PC-3 (cell line): Measurements from ENCODE around the gene SLC6A18. TPM values are rescaled to one million over a fixed set of nuclear protein-coding genes. Genes with fewer than 3 reads are reported as not detected.

Experiments
- ATAC-seq: fragments of 200-7000 bp; cut with Tn5 transposase; 2 replicates; pipeline ENCODE4 v1.9.1; 2020; ENCODE audit warnings: mild to moderate bottlenecking, moderate library complexity
- BruUV-seq: library from RNA; stranded (reverse); fragments of 400-500 nt; replicated peaks from 2 replicates; lab custom pipeline; 2021; lab: Mats Ljungman, UMichigan
- CTCF ChIA-PET: fragments of 300-600 bp; sonication (Branson Sonifier 250); formaldehyde crosslinking; loops from one replicate; lab custom pipeline; 2022; ENCODE audit warnings: antibody characterized with exemption; lab: Charles Lee
- POLR2A ChIA-PET: fragments of 300-600 bp; sonication (Branson Sonifier 250); formaldehyde crosslinking; loops from one replicate; lab custom pipeline; 2022; ENCODE audit warnings: antibody characterized with exemption; ENCODE audit not compliant: unreplicated experiment; lab: Charles Lee
- DNase-seq: peaks from one replicate; pipeline ENCODE4 v3.0.0-alpha.2; 2015
- H2AFZ ChIP-seq: fragments of 300-600 bp; sonication (generic); 2 replicates; pipeline ENCODE4 v1.6.0; 2016; ENCODE audit warnings: antibody characterized with exemption, low read length
- H3F3A ChIP-seq: fragments of 300-600 bp; sonication (generic); one replicate; pipeline ENCODE4 v1.6.0; 2017; ENCODE audit warnings: antibody characterized with exemption, low read length, control low read depth, mild to moderate bottlenecking; ENCODE audit not compliant: unreplicated experiment
- H3K27ac ChIP-seq: fragments of 300-600 bp; sonication (generic); 2 replicates; pipeline ENCODE4 v1.5.1; 2016; ENCODE audit warnings: mild to moderate bottlenecking, low read length
- H3K27me3 ChIP-seq: fragments of 300-600 bp; sonication (generic); 2 replicates; pipeline ENCODE4 v1.6.1; 2016; ENCODE audit warnings: low read length, mixed read lengths
- H3K36me3 ChIP-seq: fragments of 300-600 bp; sonication (generic); 2 replicates; pipeline ENCODE4 v1.6.1; 2016; ENCODE audit warnings: low read depth, mixed run types, low read length, mixed read lengths
- H3K4me1 ChIP-seq: fragments of 300-600 bp; sonication (generic); 2 replicates; pipeline ENCODE4 v1.5.1; 2016; ENCODE audit warnings: low read length; ENCODE audit not compliant: insufficient read depth
- H3K4me2 ChIP-seq: fragments of 300-600 bp; sonication (generic); 2 replicates; pipeline ENCODE4 v1.6.0; 2016; ENCODE audit warnings: low read length
- H3K4me3 ChIP-seq: fragments of 300-600 bp; sonication (generic); 2 replicates; pipeline ENCODE4 v1.5.1; 2016; ENCODE audit warnings: mild to moderate bottlenecking, low read length, mixed read lengths
- H3K79me2 ChIP-seq: fragments of 300-600 bp; sonication (generic); 2 replicates; pipeline ENCODE4 v1.6.1; 2017; ENCODE audit warnings: low read length, mixed read lengths
- H3K9ac ChIP-seq: fragments of 300-600 bp; sonication (generic); 2 replicates; pipeline ENCODE4 v1.6.0; 2016; ENCODE audit warnings: mild to moderate bottlenecking, low read length
- H3K9me2 ChIP-seq: fragments of 300-600 bp; sonication (generic); replicated peaks from 2 replicates; pipeline ENCODE4 v1.6.1; 2016; ENCODE audit warnings: mixed run types, low read length, mixed read lengths
- H3K9me3 ChIP-seq: fragments of 300-600 bp; sonication (generic); 2 replicates; pipeline ENCODE4 v1.6.1; 2016; ENCODE audit warnings: low read length, mixed read lengths
- H4K20me1 ChIP-seq: fragments of 300-600 bp; sonication (generic); 2 replicates; pipeline ENCODE4 v1.6.1; 2016; ENCODE audit warnings: low read length, mixed read lengths
- EZH2 ChIP-seq: fragments of 300-600 bp; sonication (generic); IDR thresholded peaks from one replicate; pipeline ENCODE4 v1.6.1; 2017; ENCODE audit warnings: antibody characterized with exemption, mild to moderate bottlenecking, low read length; ENCODE audit not compliant: unreplicated experiment
- EZH2phosphoT487 ChIP-seq: fragments of 300-600 bp; sonication (generic); IDR thresholded peaks from 2 replicates; pipeline ENCODE4 v1.6.1; 2018; ENCODE audit warnings: mild to moderate bottlenecking, antibody characterized with exemption, low read length, borderline replicate concordance
- intact Hi-C: fragments of 100-400 bp; cut with micrococcal nuclease; formaldehyde crosslinking; loops from 2 replicates; pipeline ENCODE4 v1.9.0; 2023
- total RNA-seq: library from RNA; depleted of rRNA; stranded (reverse); fragments of >200 nt; gene quantifications from 2 replicates; pipeline ENCODE4 v1.2.3, GENCODE V29; 2014
- TF ChIP-seq, protein P1 (sequence below): fragments of 300-600 bp; sonication (generic); conservative IDR thresholded peaks from 2 replicates; pipeline ENCODE4 v1.5.1; 2017; ENCODE audit warnings: antibody characterized with exemption, low read depth, mild to moderate bottlenecking, low read length

SLC6A18 gene
- total RNA-seq, 1 experiment from 2014 or later, result not detected

DNA sequence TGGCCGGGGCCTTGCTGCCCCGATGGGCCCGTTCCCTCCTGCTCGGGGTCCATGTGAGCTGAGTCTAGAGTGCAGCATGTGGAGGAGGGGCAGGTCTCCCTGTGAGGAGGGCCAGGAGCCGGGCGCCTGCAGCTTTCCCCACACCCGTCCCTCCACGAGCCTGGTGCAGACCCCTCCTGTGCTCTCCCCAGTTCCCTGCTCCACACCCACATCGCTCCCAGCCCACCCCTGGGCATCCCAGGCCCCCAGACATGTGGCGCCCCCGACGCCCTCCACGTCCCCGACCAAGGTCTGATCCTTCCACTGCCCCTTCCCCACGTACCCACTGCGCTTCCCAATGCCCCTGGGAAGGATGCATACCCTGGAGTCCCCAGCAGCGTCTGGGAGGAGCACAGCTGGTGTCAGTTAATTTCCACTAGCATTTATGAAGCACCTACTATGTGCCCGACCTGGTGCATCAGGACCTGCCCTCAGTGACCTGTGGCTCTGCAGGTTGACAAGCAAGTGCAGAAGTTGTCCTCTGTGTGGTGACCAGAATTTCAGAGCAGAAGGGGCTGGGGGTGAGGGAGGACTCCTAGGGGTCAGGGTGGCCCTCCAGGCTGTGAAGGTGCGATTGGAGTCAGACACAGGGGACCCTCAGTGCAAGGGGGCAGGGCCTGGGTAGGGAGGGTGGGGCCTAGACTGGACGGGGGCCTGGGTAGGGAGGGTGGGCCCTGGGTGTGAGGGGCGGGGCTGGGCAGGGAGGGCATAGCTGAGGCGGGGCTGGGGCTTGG lies 10.8 kb upstream of the SLC6A18 start:
- Histone ChIP-seq H3K4me2 (no peak overlapping the region), H3K36me3 (no peaks in the 10 kb centered on the region), H3K9me3 (no peaks in the 10 kb centered on the region), H3K9me2 (no peaks in the 10 kb centered on the region), H3K4me1 (no peaks in the 10 kb centered on the region), H3K79me2 (no peaks in the 10 kb centered on the region), H3F3A (no peaks in the 10 kb centered on the region), H3K27ac (no peak overlapping the region), H3K27me3 (no peaks in the 10 kb centered on the region), H4K20me1 (no peaks in the 10 kb centered on the region), H2AFZ (no peak overlapping the region), H3K4me3 (no peak overlapping the region), H3K9ac (no peak overlapping the region)
- TF ChIP-seq EZH2phosphoT487 (no peak), EZH2 (no peak)
- TF ChIP-seq, protein P1, sequence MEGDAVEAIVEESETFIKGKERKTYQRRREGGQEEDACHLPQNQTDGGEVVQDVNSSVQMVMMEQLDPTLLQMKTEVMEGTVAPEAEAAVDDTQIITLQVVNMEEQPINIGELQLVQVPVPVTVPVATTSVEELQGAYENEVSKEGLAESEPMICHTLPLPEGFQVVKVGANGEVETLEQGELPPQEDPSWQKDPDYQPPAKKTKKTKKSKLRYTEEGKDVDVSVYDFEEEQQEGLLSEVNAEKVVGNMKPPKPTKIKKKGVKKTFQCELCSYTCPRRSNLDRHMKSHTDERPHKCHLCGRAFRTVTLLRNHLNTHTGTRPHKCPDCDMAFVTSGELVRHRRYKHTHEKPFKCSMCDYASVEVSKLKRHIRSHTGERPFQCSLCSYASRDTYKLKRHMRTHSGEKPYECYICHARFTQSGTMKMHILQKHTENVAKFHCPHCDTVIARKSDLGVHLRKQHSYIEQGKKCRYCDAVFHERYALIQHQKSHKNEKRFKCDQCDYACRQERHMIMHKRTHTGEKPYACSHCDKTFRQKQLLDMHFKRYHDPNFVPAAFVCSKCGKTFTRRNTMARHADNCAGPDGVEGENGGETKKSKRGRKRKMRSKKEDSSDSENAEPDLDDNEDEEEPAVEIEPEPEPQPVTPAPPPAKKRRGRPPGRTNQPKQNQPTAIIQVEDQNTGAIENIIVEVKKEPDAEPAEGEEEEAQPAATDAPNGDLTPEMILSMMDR, result no peak
- DNase-seq (no peak), ATAC-seq (no peak)
- BruUV-seq, result no TSS peak
- intact Hi-C loops, result no loop called here
- CTCF ChIA-PET, result no interaction called here
- POLR2A ChIA-PET, result no interaction called here

DNA sequence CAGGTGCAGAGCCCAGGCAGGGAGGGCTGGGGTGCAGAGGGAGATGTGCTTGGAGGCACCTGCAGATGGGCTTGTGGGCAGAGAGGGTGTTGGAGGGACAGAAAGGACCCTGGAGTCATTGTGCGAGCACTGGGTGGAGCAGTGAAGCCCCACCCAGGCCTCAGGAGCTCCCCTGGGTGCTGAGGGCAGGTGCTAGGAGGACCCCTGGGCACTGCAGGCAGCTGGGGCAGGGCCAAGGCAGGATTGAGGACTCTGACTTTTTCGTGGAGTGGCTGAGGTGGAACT lies 10.3 kb upstream of the SLC6A18 start:
- H3K27me3 ChIP-seq, result no peaks in the 10 kb centered on the region
- H3K4me1 ChIP-seq, result no peaks in the 10 kb centered on the region
- no peaks in the 10 kb centered on the region for H3F3A ChIP-seq
- ChIA-PET CTCF (no interaction called here), POLR2A (no interaction called here)
- no TSS peak for BruUV-seq
- intact Hi-C loops, result no loop called here
- no peak overlapping the region for H3K4me3 ChIP-seq
- no peak overlapping the region for H3K27ac ChIP-seq
- no peak overlapping the region for H2AFZ ChIP-seq
- H3K9me2 ChIP-seq, result no peaks in the 10 kb centered on the region
- DNase-seq (no peak), ATAC-seq (no peak)
- TF ChIP-seq EZH2 (no peak), EZH2phosphoT487 (no peak)
- TF ChIP-seq, protein P1, result no peak
- no peaks in the 10 kb centered on the region for H4K20me1 ChIP-seq
- H3K9ac ChIP-seq, result no peak overlapping the region
- H3K36me3 ChIP-seq, result no peaks in the 10 kb centered on the region
- H3K4me2 ChIP-seq, result no peak overlapping the region
- H3K79me2 ChIP-seq, result no peaks in the 10 kb centered on the region
- no peaks in the 10 kb centered on the region for H3K9me3 ChIP-seq

DNA sequence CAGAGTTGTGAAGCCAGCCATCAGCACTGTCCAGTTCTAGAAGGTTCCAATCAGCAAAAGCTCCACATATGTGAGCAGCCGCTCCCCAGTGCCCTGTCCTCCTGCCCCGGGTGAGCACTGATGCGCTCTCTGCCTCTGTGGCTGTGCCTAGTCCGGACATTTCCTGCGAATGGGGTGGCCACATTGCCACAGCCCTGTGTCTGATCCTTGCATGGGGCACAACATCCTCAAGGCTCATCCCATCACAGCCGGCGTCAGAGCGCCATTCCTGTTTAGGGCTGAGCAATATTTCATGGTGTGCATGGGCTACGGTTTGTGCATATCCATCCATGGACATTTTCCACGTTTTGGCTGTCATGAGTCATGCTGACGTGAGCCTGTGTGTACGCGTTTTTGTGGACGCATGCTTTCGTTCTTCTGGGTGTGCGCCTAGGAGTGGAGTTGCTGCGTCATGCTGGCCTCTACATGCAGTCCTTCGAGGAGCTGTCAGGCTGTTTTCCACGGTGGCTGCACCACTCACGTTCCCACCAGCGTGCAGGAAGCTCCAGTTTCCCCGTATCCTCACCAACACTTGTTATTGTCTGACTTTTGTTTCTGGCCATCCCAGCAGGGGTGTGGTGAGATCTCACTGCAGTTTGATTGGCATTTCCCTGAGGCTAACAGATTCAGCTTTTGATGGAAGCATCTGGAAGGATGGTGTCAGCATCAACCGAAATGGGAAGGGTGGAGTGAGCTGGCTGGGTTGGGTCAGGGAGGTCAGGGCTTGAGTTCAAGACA lies 9.7 kb upstream of the SLC6A18 start:
- Histone ChIP-seq H3K36me3 (no peaks in the 10 kb centered on the region), H3F3A (no peaks in the 10 kb centered on the region), H3K4me3 (no peak overlapping the region), H3K9me2 (no peaks in the 10 kb centered on the region), H3K9ac (no peak overlapping the region), H3K9me3 (no peaks in the 10 kb centered on the region), H3K27ac (no peak overlapping the region), H4K20me1 (no peaks in the 10 kb centered on the region), H3K4me2 (no peak overlapping the region), H3K4me1 (no peaks in the 10 kb centered on the region), H3K79me2 (no peaks in the 10 kb centered on the region), H3K27me3 (no peaks in the 10 kb centered on the region), H2AFZ (no peak overlapping the region)
- TF ChIP-seq EZH2, result no peak
- intact Hi-C loops, result no loop called here
- DNase-seq, result no peak
- ChIA-PET POLR2A (no interaction called here), CTCF (interaction anchor here (0.6 kb wide), 1 partner anchor 18 kb away, joined by 3 read pairs; no protein-coding TSS in a partner anchor)
- BruUV-seq, result no TSS peak
- no peak for ATAC-seq
